NCI-H226 (cell line): ENCODE data around the gene DYNLT4.
"Not testable (repeated sequence)": the region's sequence is repeated elsewhere in the genome, so short reads cannot be mapped to it uniquely, and the experiment has no call there.

Source experiments
- DNase-seq: peaks from one replicate; pipeline ENCODE4 v3.0.0-alpha.2; 2015

The DYNLT4 gene

GRCh38 chr1:44828003-44828651, 21.0 kb upstream of the DYNLT4 start:
- no peak for DNase-seq

GRCh38 chr1:44827197-44828002, 20.2 kb upstream of the DYNLT4 start:
- DNase-seq = no peak

GRCh38 chr1:44826375-44827196, 19.4 kb upstream of the DYNLT4 start:
- DNase-seq = no peak

- DNase-seq = not testable (repeated sequence)
Measured at GRCh38 chr1:44824392-44824791, 17.2 kb upstream of the DYNLT4 start.

GRCh38 chr1:44822981-44823451, 15.9 kb upstream of the DYNLT4 start:
- no peak for DNase-seq

- no peak for DNase-seq
Measured at GRCh38 chr1:44822131-44822701, 15.1 kb upstream of the DYNLT4 start.

- DNase-seq = no peak
Measured at GRCh38 chr1:44821240-44821715, 14.1 kb upstream of the DYNLT4 start.

GRCh38 chr1:44820328-44821239, 13.4 kb upstream of the DYNLT4 start:
- DNase-seq = no peak

- DNase-seq = peak; percentile 96
Measured at GRCh38 chr1:44819608-44820327, 12.6 kb upstream of the DYNLT4 start.

- DNase-seq = no peak
Measured at GRCh38 chr1:44819196-44819607, 12.1 kb upstream of the DYNLT4 start.

GRCh38 chr1:44817771-44818495, 10.8 kb upstream of the DYNLT4 start:
- no peak for DNase-seq

GRCh38 chr1:44817307-44817706, 10.2 kb upstream of the DYNLT4 start:
- DNase-seq = no peak

GRCh38 chr1:44815926-44816325, 8.8 kb upstream of the DYNLT4 start:
- DNase-seq = not testable (repeated sequence)

- DNase-seq = no peak
Measured at GRCh38 chr1:44812822-44813543, 5.8 kb upstream of the DYNLT4 start.

GRCh38 chr1:44811234-44811633, 4.1 kb upstream of the DYNLT4 start:
- DNase-seq = no peak

GRCh38 chr1:44810762-44811105, 3.6 kb upstream of the DYNLT4 start:
- DNase-seq = not testable (repeated sequence)

GRCh38 chr1:44810101-44810761, 3.1 kb upstream of the DYNLT4 start:
- peak; percentile 75 for DNase-seq

GRCh38 chr1:44808938-44809917, 2.1 kb upstream of the DYNLT4 start:
- DNase-seq = peak; percentile 30
